RWPE1 (cell line): Measurements from ENCODE around the gene OAS3.
"Not testable (repeated sequence)": the region's sequence is repeated elsewhere in the genome, so short reads cannot be mapped to it uniquely, and the experiment has no call there.

ENCODE experiments used
- CTCF ChIA-PET: fragments of 350-600 bp; sonication (Branson Sonifier 250); formaldehyde crosslinking; extraction: SDS; loops from one replicate; lab custom pipeline; 2021; lab: Yijun Ruan, JAX
- POLR2A ChIA-PET: fragments of 400-600 bp; formaldehyde crosslinking; extraction: SDS; loops from one replicate; lab custom pipeline; 2020; ENCODE audit warnings: antibody characterized with exemption; ENCODE audit not compliant: low non-redundant PET; lab: Yijun Ruan, JAX
- DNase-seq: peaks from one replicate; pipeline ENCODE4 v3.0.0; 2012; ENCODE audit warnings: low spot score
- H3K27ac ChIP-seq: fragments of 450-650 bp; 2 replicates; pipeline ENCODE4 v1.5.1; 2017
- TF ChIP-seq, protein P1 (sequence below): fragments of 450-650 bp; conservative IDR thresholded peaks from 2 replicates; pipeline ENCODE4 v1.5.1; 2017; ENCODE audit warnings: low read depth, mild to moderate bottlenecking

The OAS3 gene

DNA sequence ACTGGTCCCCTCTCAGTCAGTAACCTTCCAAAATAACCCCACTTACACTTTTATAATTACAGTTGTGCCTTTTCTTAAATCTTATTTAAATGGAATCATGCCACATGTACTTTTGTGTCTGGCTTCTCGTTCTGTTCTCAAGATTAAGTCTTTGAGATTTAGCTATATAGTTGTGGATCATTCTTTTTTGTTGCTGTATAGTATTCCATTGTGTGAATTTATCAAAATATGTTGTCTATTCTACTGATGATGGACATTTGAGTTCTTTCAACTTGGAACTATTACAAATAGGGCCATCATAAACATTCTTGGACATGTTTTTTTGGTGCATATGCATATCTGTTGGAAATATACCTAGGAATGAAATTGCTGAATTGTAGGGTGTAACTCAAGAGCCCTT, 9.0 kb downstream of the OAS3 start:
- ChIA-PET CTCF (no interaction called here), POLR2A (no interaction called here)
- TF ChIP-seq, protein P1, sequence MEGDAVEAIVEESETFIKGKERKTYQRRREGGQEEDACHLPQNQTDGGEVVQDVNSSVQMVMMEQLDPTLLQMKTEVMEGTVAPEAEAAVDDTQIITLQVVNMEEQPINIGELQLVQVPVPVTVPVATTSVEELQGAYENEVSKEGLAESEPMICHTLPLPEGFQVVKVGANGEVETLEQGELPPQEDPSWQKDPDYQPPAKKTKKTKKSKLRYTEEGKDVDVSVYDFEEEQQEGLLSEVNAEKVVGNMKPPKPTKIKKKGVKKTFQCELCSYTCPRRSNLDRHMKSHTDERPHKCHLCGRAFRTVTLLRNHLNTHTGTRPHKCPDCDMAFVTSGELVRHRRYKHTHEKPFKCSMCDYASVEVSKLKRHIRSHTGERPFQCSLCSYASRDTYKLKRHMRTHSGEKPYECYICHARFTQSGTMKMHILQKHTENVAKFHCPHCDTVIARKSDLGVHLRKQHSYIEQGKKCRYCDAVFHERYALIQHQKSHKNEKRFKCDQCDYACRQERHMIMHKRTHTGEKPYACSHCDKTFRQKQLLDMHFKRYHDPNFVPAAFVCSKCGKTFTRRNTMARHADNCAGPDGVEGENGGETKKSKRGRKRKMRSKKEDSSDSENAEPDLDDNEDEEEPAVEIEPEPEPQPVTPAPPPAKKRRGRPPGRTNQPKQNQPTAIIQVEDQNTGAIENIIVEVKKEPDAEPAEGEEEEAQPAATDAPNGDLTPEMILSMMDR: no peak
- H3K27ac ChIP-seq: no peak overlapping the region
- DNase-seq: no peak

DNA sequence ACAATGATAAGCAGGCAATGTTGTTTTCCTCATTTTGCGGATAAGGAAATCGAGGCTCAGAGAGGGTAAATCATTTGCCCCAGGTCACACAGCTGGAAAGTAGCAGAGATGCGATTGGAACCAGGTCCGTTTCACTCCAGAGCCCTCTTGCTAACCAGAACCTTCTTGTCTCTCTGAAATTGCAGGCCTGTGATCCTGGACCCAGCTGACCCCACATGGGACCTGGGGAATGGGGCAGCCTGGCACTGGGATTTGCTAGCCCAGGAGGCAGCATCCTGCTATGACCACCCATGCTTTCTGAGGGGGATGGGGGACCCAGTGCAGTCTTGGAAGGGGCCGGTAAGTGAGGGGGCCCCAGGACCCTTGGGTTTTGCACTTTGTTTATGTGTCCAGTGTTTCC, 9.5 kb downstream of the OAS3 start:
- TF ChIP-seq, protein P1: no peak
- POLR2A ChIA-PET: no interaction called here
- DNase-seq: no peak
- CTCF ChIA-PET: no interaction called here
- no peak overlapping the region for H3K27ac ChIP-seq

DNA sequence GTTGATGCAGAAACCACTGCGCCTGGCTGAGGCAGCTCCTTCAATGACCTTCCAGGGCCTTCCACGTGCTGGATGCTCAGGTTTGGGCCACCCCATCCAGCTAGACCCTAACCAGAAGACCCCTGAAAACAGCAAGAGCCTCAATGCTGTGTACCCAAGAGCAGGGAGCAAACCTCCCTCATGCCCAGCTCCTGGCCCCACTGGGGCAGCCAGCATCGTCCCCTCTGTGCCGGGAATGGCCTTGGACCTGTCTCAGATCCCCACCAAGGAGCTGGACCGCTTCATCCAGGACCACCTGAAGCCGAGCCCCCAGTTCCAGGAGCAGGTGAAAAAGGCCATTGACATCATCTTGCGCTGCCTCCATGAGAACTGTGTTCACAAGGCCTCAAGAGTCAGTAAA, 10.5 kb downstream of the OAS3 start:
- TF ChIP-seq, protein P1: no peak
- DNase-seq: no peak
- H3K27ac ChIP-seq: no peak overlapping the region
- POLR2A ChIA-PET: no interaction called here
- CTCF ChIA-PET: interaction anchor here (0.6 to 0.7 kb wide), 2 partner anchors 919 to 1459 kb away, joined by 3 to 4 read pairs; no protein-coding TSS in a partner anchor

DNA sequence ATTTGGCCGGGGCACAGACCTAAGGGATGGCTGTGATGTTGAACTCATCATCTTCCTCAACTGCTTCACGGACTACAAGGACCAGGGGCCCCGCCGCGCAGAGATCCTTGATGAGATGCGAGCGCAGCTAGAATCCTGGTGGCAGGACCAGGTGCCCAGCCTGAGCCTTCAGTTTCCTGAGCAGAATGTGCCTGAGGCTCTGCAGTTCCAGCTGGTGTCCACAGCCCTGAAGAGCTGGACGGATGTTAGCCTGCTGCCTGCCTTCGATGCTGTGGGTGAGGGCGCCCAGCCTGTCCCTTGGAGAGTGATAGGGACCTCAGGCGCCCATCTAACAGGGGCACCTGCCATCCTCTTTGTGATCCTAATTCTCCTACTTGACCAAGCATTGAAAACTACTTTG, 12.4 kb downstream of the OAS3 start:
- no peak overlapping the region for H3K27ac ChIP-seq
- ChIA-PET CTCF (interaction anchor here (0.6 kb wide), 1 partner anchor 141 kb away, joined by 3 read pairs; no protein-coding TSS in a partner anchor), POLR2A (no interaction called here)
- TF ChIP-seq, protein P1: no peak
- DNase-seq: no peak

DNA sequence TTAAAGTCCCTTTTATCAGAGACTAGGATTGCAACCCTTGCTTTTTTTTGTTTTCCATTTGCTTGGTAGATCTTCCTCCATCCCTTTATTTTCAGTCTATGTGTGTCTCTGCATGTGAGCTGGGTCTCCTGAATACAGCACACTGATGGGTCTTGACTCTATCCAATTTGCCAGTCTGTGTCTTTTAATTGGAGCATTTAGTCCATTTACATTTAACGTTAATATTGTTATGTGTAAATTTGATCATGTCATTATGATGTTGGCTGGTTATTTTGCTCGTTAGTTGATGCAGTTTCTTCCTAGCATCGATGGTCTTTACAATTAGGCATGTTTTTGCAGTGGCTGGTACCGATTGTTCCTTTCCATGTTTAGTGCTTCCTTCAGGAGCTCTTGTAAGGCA, 18.9 kb downstream of the OAS3 start:
- CTCF ChIA-PET: interaction anchor here (0.6 kb wide), 1 partner anchor 40 kb away, joined by 3 read pairs; no protein-coding TSS in a partner anchor
- DNase-seq, POLR2A ChIA-PET, H3K27ac ChIP-seq: not testable (repeated sequence)

DNA sequence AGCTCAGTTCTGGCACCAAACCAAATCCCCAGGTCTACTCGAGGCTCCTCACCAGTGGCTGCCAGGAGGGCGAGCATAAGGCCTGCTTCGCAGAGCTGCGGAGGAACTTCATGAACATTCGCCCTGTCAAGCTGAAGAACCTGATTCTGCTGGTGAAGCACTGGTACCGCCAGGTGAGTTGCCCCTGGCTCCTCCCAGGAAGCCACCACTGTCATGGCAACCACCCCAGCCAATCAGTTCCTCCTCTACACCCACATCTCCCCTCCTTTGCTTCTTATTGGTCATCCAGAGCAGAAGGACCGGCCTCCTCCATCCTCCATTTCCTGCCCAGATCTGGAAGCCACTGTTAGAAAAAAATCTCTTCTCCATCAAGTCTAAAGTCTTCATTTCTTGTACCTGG, 22.8 kb downstream of the OAS3 start:
- no peak overlapping the region for H3K27ac ChIP-seq
- no peak for DNase-seq
- ChIA-PET POLR2A (no interaction called here), CTCF (interaction anchor here (0.6 to 1.1 kb wide), 2 partner anchors 46 to 58 kb away, joined by 3 to 5 read pairs; no protein-coding TSS in a partner anchor)
- TF ChIP-seq, protein P1: no peak

DNA sequence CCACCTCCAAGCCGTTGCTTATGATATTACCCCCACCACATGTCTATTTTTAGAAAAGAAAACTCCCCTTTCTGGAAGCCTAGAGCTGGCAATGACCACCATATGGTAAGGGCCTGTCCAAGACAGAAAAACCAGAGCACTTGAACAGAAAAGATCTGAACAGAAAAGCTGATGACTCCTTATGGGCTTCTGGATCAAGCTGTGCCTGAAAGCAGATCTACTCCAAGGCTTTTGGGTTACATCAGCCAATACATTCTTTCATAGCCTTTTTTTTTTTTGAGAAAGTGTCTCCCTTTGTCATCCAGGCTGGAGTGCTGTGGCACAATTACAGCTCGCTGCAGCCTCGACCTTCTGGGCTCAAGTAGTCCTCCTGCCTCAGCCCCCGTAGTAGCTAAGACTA, 23.3 kb downstream of the OAS3 start:
- ChIA-PET CTCF (interaction anchor here (0.5 to 1.1 kb wide), 3 partner anchors 46 to 877 kb away, joined by 3 read pairs; no protein-coding TSS in a partner anchor), POLR2A (no interaction called here)
- no peak for DNase-seq
- TF ChIP-seq, protein P1: no peak
- H3K27ac ChIP-seq: no peak overlapping the region
